Stomach (tissue), 4 donors: Measurements from ENCODE around the gene ERICH3.

Experiments
- EP300 ChIP-seq: sonication (generic); formaldehyde crosslinking; IDR thresholded peaks from one replicate; pipeline ENCODE4 v1.6.1; 2017; ENCODE audit warnings: antibody characterized with exemption
- POLR2A ChIP-seq, 4 donors: fragments of 450-650 bp; IDR thresholded peaks; one replicate each; pipeline ENCODE4 v1.6.1; 2016; ENCODE audit warnings: antibody characterized with exemption in 4 of 4, control low read depth in 2 of 4, mild to moderate bottlenecking in 1 of 4, moderate library complexity in 1 of 4
- POLR2AphosphoS5 ChIP-seq, 3 donors: sonication (generic); formaldehyde crosslinking; IDR thresholded peaks; one replicate each; pipeline ENCODE4 v1.6.1; 2016; ENCODE audit warnings: antibody characterized with exemption in 3 of 3
- TF ChIP-seq, protein P1 (sequence below), 7 experiments: fragments of 450-650 bp in 4 of 7; fragments of 200-600 bp in 3 of 7; sonication (generic) in 3 of 7; IDR thresholded peaks; one replicate each; pipeline ENCODE4 v1.5.1; 2016 to 2019; ENCODE audit warnings: antibody characterized with exemption in 7 of 7, control low read depth in 2 of 7, mild to moderate bottlenecking in 1 of 7

DNA sequence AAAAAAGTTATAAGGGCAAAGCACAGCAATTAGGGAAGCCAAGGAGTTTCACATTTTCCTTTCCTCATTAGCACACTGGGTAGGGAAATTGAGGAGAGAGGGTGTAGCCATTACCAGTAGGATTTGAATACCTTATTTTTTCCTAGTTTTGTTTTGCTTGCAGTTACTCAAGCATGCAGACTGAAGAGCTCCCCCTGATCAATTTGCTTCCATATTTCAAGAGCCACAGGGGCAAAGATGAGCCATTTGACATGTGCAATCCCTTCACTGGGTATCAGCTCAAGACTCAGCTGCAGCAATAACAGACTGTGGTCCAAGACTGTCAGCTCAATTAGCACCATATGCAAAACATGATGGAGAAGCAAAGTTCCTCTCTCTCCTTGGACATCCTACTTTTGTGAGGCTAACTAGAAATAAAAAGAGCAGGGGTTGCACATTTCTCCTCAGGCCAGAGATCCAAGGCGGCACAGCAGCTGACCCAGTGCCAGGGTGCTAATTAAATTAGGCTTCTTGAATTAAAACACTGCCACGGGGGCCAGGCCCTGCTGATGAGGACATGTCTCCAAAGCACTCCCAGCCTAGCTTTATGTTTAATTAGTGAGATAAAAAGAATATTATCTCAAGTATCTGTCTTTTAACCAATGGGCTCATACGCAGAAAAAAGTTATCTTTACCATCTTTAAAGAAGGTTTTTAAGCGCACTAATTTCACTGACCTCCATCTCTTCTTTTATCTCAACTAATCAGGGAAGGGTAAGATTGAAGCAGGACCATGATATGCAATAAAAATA is 124.4 kb downstream of the ERICH3 start:
- TF ChIP-seq, protein P1, sequence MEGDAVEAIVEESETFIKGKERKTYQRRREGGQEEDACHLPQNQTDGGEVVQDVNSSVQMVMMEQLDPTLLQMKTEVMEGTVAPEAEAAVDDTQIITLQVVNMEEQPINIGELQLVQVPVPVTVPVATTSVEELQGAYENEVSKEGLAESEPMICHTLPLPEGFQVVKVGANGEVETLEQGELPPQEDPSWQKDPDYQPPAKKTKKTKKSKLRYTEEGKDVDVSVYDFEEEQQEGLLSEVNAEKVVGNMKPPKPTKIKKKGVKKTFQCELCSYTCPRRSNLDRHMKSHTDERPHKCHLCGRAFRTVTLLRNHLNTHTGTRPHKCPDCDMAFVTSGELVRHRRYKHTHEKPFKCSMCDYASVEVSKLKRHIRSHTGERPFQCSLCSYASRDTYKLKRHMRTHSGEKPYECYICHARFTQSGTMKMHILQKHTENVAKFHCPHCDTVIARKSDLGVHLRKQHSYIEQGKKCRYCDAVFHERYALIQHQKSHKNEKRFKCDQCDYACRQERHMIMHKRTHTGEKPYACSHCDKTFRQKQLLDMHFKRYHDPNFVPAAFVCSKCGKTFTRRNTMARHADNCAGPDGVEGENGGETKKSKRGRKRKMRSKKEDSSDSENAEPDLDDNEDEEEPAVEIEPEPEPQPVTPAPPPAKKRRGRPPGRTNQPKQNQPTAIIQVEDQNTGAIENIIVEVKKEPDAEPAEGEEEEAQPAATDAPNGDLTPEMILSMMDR (IDR thresholded peaks at IDR 0.05), result no peak
- no peak for TF ChIP-seq POLR2A (IDR thresholded peaks at IDR 0.05)
- no peak for TF ChIP-seq EP300
- TF ChIP-seq POLR2AphosphoS5 (IDR thresholded peaks at IDR 0.05), result no peak
